Activated CD4-positive, alpha-beta T cell treated with anti-CD3 and anti-CD28 coated beads, Interleukin-2, amount 10 ng/mL, durations not matched to agents 7 days and 5 days (primary cell): Measurements from ENCODE around the gene FRRS1L. TPM values are rescaled to one million over a fixed set of nuclear protein-coding genes. Genes with fewer than 3 reads are reported as not detected.

ENCODE experiments used
- CTCF ChIA-PET: fragments of 350-600 bp; sonication (Branson Sonifier 250); formaldehyde crosslinking; loops from one replicate; lab custom pipeline; 2021; ENCODE audit warnings: antibody characterized with exemption; lab: Charles Lee
- POLR2A ChIA-PET: fragments of 350-600 bp; sonication (Branson Sonifier 250); formaldehyde crosslinking; loops from one replicate; lab custom pipeline; 2021; ENCODE audit warnings: antibody characterized with exemption; lab: Charles Lee
- DNase-seq: peaks from one replicate; pipeline ENCODE4 v3.0.0-alpha.2; 2020
- H3K27ac Mint-ChIP-seq: one replicate; pipeline ENCODE4 v1.8.0; 2021; ENCODE audit warnings: mild to moderate bottlenecking, moderate library complexity, mixed read lengths
- H3K27me3 Mint-ChIP-seq: one replicate; pipeline ENCODE4 v1.8.0; 2021; ENCODE audit warnings: mixed read lengths
- H3K36me3 Mint-ChIP-seq: one replicate; pipeline ENCODE4 v1.8.0; 2021; ENCODE audit warnings: low read depth, mixed read lengths
- H3K4me1 Mint-ChIP-seq: one replicate; pipeline ENCODE4 v1.8.0; 2021; ENCODE audit warnings: mixed read lengths
- H3K4me3 Mint-ChIP-seq: one replicate; pipeline ENCODE4 v1.8.0; 2021; ENCODE audit warnings: mild to moderate bottlenecking, moderate library complexity, mixed read lengths
- H3K9me3 Mint-ChIP-seq: one replicate; pipeline ENCODE4 v1.8.0; 2021; ENCODE audit warnings: mixed read lengths
- total RNA-seq, 2 experiments: library from RNA; stranded (reverse); gene quantifications; one replicate each; pipeline ENCODE4 v1.2.3, GENCODE V29; 2021

FRRS1L gene
- total RNA-seq, 2 experiments from 2014 or later = not detected

GRCh38 chr9:109120204-109120789 is 46.8 kb downstream of the FRRS1L start:
- Mint-ChIP-seq H3K27ac (peak overlapping the region; percentile 81), H3K9me3 (peaks cover 2% of the 10 kb centered on the region), H3K27me3 (no peaks in the 10 kb centered on the region), H3K4me1 (peaks cover 47% of the 10 kb centered on the region), H3K36me3 (peaks cover 27% of the 10 kb centered on the region), H3K4me3 (peak overlapping the region; percentile 93)
- CTCF ChIA-PET = interaction anchor here (1.0 to 1.2 kb wide), 2 partner anchors 24 to 276 kb away, joined by 3 to 4 read pairs; no protein-coding TSS in a partner anchor
- DNase-seq = no peak
- POLR2A ChIA-PET = no interaction called here

GRCh38 chr9:109119439-109120203 is 47.4 kb downstream of the FRRS1L start, which contains the start of gene TMEM245:
Gene TMEM245, minus strand, starts transcription at chr9:109119947. Its CDS starts 34 bp downstream, at chr9:109119913.
- no peaks in the 10 kb centered on the region for H3K27me3 Mint-ChIP-seq
- peak within 1 kb of the TSS; percentile 93 for H3K4me3 Mint-ChIP-seq
- POLR2A ChIA-PET = no interaction called here
- peaks cover 53% of the 10 kb centered on the region for H3K4me1 Mint-ChIP-seq
- CTCF ChIA-PET = interaction anchor here (1.0 to 1.5 kb wide), 3 partner anchors 14 to 276 kb away, joined by 3 to 4 read pairs (median 3); no protein-coding TSS in a partner anchor
- DNase-seq = peak; percentile 97
- H3K27ac Mint-ChIP-seq = peak within 1 kb of the TSS; percentile 88
- peaks cover 2% of the 10 kb centered on the region for H3K9me3 Mint-ChIP-seq
- peaks cover 33% of the 10 kb centered on the region for H3K36me3 Mint-ChIP-seq

GRCh38 chr9:109118808-109119438 is 48.1 kb downstream of the FRRS1L start:
- no peak for DNase-seq
- H3K27me3 Mint-ChIP-seq = no peaks in the 10 kb centered on the region
- H3K4me3 Mint-ChIP-seq = peak overlapping the region; percentile 93
- ChIA-PET CTCF (interaction anchor here (1.0 to 1.5 kb wide), 4 partner anchors 13 to 277 kb away, joined by 3 to 4 read pairs (median 3); no protein-coding TSS in a partner anchor), POLR2A (interaction anchor here (0.6 kb wide), 1 partner anchor 22 kb away, joined by 3 read pairs; no protein-coding TSS in a partner anchor)
- peaks cover 60% of the 10 kb centered on the region for H3K4me1 Mint-ChIP-seq
- peak overlapping the region; percentile 88 for H3K27ac Mint-ChIP-seq
- peaks cover 40% of the 10 kb centered on the region for H3K36me3 Mint-ChIP-seq
- peaks cover 2% of the 10 kb centered on the region for H3K9me3 Mint-ChIP-seq

- ChIA-PET CTCF (interaction anchor here (0.6 to 1.5 kb wide), 3 partner anchors 12 to 297 kb away, joined by 3 to 4 read pairs (median 3); no protein-coding TSS in a partner anchor), POLR2A (interaction anchor here (0.6 kb wide), 1 partner anchor 21 kb away, joined by 3 read pairs; no protein-coding TSS in a partner anchor)
- peaks cover 45% of the 10 kb centered on the region for H3K36me3 Mint-ChIP-seq
- peak overlapping the region; percentile 88 for H3K27ac Mint-ChIP-seq
- peaks cover 62% of the 10 kb centered on the region for H3K4me1 Mint-ChIP-seq
- H3K4me3 Mint-ChIP-seq = peak overlapping the region; percentile 93
- no peaks in the 10 kb centered on the region for H3K27me3 Mint-ChIP-seq
- DNase-seq = peak; percentile 56
- H3K9me3 Mint-ChIP-seq = peaks cover 2% of the 10 kb centered on the region
Measured at GRCh38 chr9:109117856-109118807, 48.9 kb downstream of the FRRS1L start.

- Mint-ChIP-seq H3K36me3 (peaks cover 45% of the 10 kb centered on the region), H3K27ac (no peak overlapping the region), H3K9me3 (peaks cover 2% of the 10 kb centered on the region), H3K4me3 (no peak overlapping the region), H3K27me3 (no peaks in the 10 kb centered on the region), H3K4me1 (peaks cover 66% of the 10 kb centered on the region)
- ChIA-PET POLR2A (no interaction called here), CTCF (interaction anchor here (1.0 kb wide), 1 partner anchor 19 kb away, joined by 5 read pairs; no protein-coding TSS in a partner anchor)
- DNase-seq = no peak
Measured at GRCh38 chr9:109115931-109116526, 51.0 kb downstream of the FRRS1L start.

GRCh38 chr9:109114670-109115069 is 52.4 kb downstream of the FRRS1L start:
- no peak overlapping the region for H3K4me3 Mint-ChIP-seq
- H3K36me3 Mint-ChIP-seq = peaks cover 48% of the 10 kb centered on the region
- no peak overlapping the region for H3K27ac Mint-ChIP-seq
- ChIA-PET POLR2A (interaction anchor here (0.7 kb wide), 1 partner anchor 289 kb away, joined by 4 read pairs; no protein-coding TSS in a partner anchor), CTCF (no interaction called here)
- DNase-seq = no peak
- H3K9me3 Mint-ChIP-seq = peaks cover 2% of the 10 kb centered on the region
- no peaks in the 10 kb centered on the region for H3K27me3 Mint-ChIP-seq
- peaks cover 68% of the 10 kb centered on the region for H3K4me1 Mint-ChIP-seq

- Mint-ChIP-seq H3K4me1 (peaks cover 71% of the 10 kb centered on the region), H3K9me3 (peaks cover 2% of the 10 kb centered on the region), H3K27me3 (no peaks in the 10 kb centered on the region), H3K4me3 (no peak overlapping the region), H3K36me3 (peaks cover 48% of the 10 kb centered on the region), H3K27ac (no peak overlapping the region)
- ChIA-PET CTCF (no interaction called here), POLR2A (no interaction called here)
- DNase-seq = no peak
Measured at GRCh38 chr9:109113892-109114609, 53.0 kb downstream of the FRRS1L start.

- peaks cover 41% of the 10 kb centered on the region for H3K36me3 Mint-ChIP-seq
- peaks cover 72% of the 10 kb centered on the region for H3K4me1 Mint-ChIP-seq
- no peak for DNase-seq
- peaks cover 2% of the 10 kb centered on the region for H3K9me3 Mint-ChIP-seq
- no peak overlapping the region for H3K4me3 Mint-ChIP-seq
- ChIA-PET POLR2A (no interaction called here), CTCF (no interaction called here)
- no peak overlapping the region for H3K27ac Mint-ChIP-seq
- H3K27me3 Mint-ChIP-seq = no peaks in the 10 kb centered on the region
Measured at GRCh38 chr9:109113254-109113653, 53.8 kb downstream of the FRRS1L start.

- Mint-ChIP-seq H3K27ac (peak overlapping the region; percentile 76), H3K36me3 (peaks cover 35% of the 10 kb centered on the region), H3K9me3 (no peaks in the 10 kb centered on the region), H3K27me3 (no peaks in the 10 kb centered on the region), H3K4me1 (peaks cover 64% of the 10 kb centered on the region), H3K4me3 (peak overlapping the region; percentile 35)
- ChIA-PET POLR2A (interaction anchor here (0.7 kb wide), 1 partner anchor 154 kb away, joined by 3 read pairs; no protein-coding TSS in a partner anchor), CTCF (interaction anchor here (0.6 to 1.3 kb wide), 2 partner anchors 10 to 211 kb away, joined by 3 to 4 read pairs; no protein-coding TSS in a partner anchor)
- no peak for DNase-seq
Measured at GRCh38 chr9:109110329-109111021, 56.6 kb downstream of the FRRS1L start.

- Mint-ChIP-seq H3K4me3 (peak overlapping the region; percentile 2), H3K27me3 (no peaks in the 10 kb centered on the region), H3K4me1 (peaks cover 61% of the 10 kb centered on the region), H3K36me3 (peaks cover 37% of the 10 kb centered on the region), H3K27ac (peak overlapping the region; percentile 76), H3K9me3 (no peaks in the 10 kb centered on the region)
- ChIA-PET CTCF (interaction anchor here (1.0 kb wide), 1 partner anchor 10 kb away, joined by 3 read pairs; no protein-coding TSS in a partner anchor), POLR2A (no interaction called here)
- no peak for DNase-seq
Measured at GRCh38 chr9:109109967-109110328, 57.1 kb downstream of the FRRS1L start.
